SU-DHL-6 (cell line): ENCODE data around the gene INO80D.

Experiments used
- CTCF ChIP-seq: fragments of 200-600 bp; sonication (generic); IDR thresholded peaks from one replicate; pipeline ENCODE4 v1.5.1; 2017; ENCODE audit warnings: antibody characterized with exemption, mild to moderate bottlenecking, low read length, moderate library complexity; ENCODE audit not compliant: insufficient read depth, poor library complexity, severe bottlenecking
- EZH2phosphoT487 ChIP-seq: fragments of 200-600 bp; sonication (generic), shearing (Covaris generic); conservative IDR thresholded peaks from 2 replicates; pipeline ENCODE4 v1.6.1; 2018; ENCODE audit warnings: mild to moderate bottlenecking, antibody characterized with exemption, low read length, moderate library complexity, mixed read lengths

DNA sequence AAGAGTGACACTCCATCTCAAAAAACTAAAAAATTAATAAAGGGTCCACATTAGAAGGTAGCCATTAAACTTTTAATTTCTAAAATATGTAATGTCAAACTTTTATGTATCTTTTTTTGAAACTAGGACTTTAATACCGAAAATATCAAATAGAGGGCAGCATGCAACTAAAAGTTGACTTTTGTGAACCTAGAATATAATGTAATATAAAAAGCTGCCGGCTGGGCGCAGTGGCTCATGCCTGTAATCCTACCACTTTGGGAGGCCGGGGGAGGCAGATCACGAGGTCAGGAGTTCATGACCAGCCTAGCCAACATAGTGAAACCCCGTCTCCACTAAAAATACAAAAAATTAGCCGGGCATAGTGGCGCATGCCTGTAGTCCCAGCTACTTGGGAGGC lies 62.8 kb downstream of the INO80D start:
- TF ChIP-seq CTCF, result no peak
- no peak for TF ChIP-seq EZH2phosphoT487
